ENCODE data around the gene HS6ST2. TPM values are rescaled to one million over a fixed set of nuclear protein-coding genes. Genes with fewer than 3 reads are reported as not detected.
A peak's percentile ranks its signal among the peaks of the same experiment; 100 is the strongest.

HS6ST2 gene
- total RNA-seq, 1 donor from 2014 or later, result 0.92 TPM

- H3K9me3 ChIP-seq, result no peaks in the 10 kb centered on the region
- TF ChIP-seq CTCF (IDR thresholded peaks at IDR 0.05), result no peak
- no peaks in the 10 kb centered on the region for H3K36me3 ChIP-seq
- H3K4me3 ChIP-seq, result no peak overlapping the region
- ATAC-seq (no peak), DNase-seq (no peak)
- intact Hi-C loops (cut with DNase I), result no loop called here
- H3K27ac ChIP-seq, result no peak overlapping the region
- H3K4me1 ChIP-seq, result no peaks in the 10 kb centered on the region
- H3K27me3 ChIP-seq (ENCODE audit: low read depth), result no peaks in the 10 kb centered on the region
These were observed 334.5 kb downstream of the HS6ST2 start for GRCh38 chrX:132623942-132624341.

- no peak for DNase-seq
- Histone ChIP-seq H3K27me3 (ENCODE audit: low read depth) (no peaks in the 10 kb centered on the region), H3K4me3 (no peak overlapping the region), H3K27ac (no peak overlapping the region), H3K9me3 (no peaks in the 10 kb centered on the region), H3K36me3 (no peaks in the 10 kb centered on the region), H3K4me1 (no peaks in the 10 kb centered on the region)
- intact Hi-C loops (cut with DNase I), result no loop called here
- no peak for ATAC-seq
- no peak for TF ChIP-seq CTCF (IDR thresholded peaks at IDR 0.05)
These were observed 335.1 kb downstream of the HS6ST2 start for GRCh38 chrX:132623300-132623699.

- no peaks in the 10 kb centered on the region for H3K27me3 ChIP-seq (ENCODE audit: low read depth)
- H3K27ac ChIP-seq, result no peak overlapping the region
- intact Hi-C loops (cut with DNase I), result no loop called here
- no peak overlapping the region for H3K4me3 ChIP-seq
- no peak for TF ChIP-seq CTCF (IDR thresholded peaks at IDR 0.05)
- DNase-seq, result no peak
- H3K36me3 ChIP-seq, result no peaks in the 10 kb centered on the region
- H3K9me3 ChIP-seq, result no peaks in the 10 kb centered on the region
- H3K4me1 ChIP-seq, result no peaks in the 10 kb centered on the region
- ATAC-seq, result no peak
These were observed 336.3 kb downstream of the HS6ST2 start for GRCh38 chrX:132622130-132622529.

GRCh38 chrX:132618810-132619209 lies 339.6 kb downstream of the HS6ST2 start:
- Histone ChIP-seq H3K27me3 (ENCODE audit: low read depth) (no peaks in the 10 kb centered on the region), H3K4me3 (no peak overlapping the region), H3K36me3 (no peaks in the 10 kb centered on the region), H3K9me3 (no peaks in the 10 kb centered on the region), H3K4me1 (no peaks in the 10 kb centered on the region), H3K27ac (no peak overlapping the region)
- TF ChIP-seq CTCF (IDR thresholded peaks at IDR 0.05), result no peak
- no peak for ATAC-seq
- no peak for DNase-seq
- intact Hi-C loops (cut with DNase I), result no loop called here

- intact Hi-C loops (cut with DNase I), result no loop called here
These were observed 342.9 kb downstream of the HS6ST2 start for GRCh38 chrX:132615391-132616131.

More at GRCh38 chrX:132615391-132616131, 342.9 kb downstream of the HS6ST2 start:
- Histone ChIP-seq H3K4me3 (no peak overlapping the region), H3K4me1 (no peaks in the 10 kb centered on the region), H3K9me3 (no peaks in the 10 kb centered on the region), H3K27ac (no peak overlapping the region), H3K27me3 (ENCODE audit: low read depth) (no peaks in the 10 kb centered on the region), H3K36me3 (no peaks in the 10 kb centered on the region)
- ATAC-seq (peak in 1 of 2 donors; percentile 76), DNase-seq (peak; percentile 30)
- TF ChIP-seq CTCF (IDR thresholded peaks at IDR 0.05), result peak; percentile 45
